ENCODE data around the gene THOC7.

- TF ChIP-seq, protein P1, sequence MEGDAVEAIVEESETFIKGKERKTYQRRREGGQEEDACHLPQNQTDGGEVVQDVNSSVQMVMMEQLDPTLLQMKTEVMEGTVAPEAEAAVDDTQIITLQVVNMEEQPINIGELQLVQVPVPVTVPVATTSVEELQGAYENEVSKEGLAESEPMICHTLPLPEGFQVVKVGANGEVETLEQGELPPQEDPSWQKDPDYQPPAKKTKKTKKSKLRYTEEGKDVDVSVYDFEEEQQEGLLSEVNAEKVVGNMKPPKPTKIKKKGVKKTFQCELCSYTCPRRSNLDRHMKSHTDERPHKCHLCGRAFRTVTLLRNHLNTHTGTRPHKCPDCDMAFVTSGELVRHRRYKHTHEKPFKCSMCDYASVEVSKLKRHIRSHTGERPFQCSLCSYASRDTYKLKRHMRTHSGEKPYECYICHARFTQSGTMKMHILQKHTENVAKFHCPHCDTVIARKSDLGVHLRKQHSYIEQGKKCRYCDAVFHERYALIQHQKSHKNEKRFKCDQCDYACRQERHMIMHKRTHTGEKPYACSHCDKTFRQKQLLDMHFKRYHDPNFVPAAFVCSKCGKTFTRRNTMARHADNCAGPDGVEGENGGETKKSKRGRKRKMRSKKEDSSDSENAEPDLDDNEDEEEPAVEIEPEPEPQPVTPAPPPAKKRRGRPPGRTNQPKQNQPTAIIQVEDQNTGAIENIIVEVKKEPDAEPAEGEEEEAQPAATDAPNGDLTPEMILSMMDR (IDR thresholded peaks at IDR 0.05) = no peak
- TF ChIP-seq POLR2A (IDR thresholded peaks at IDR 0.05) (no peak), EP300 (IDR thresholded peaks at IDR 0.05) (no peak)
Observed at GRCh38 chr3:63910001-63910400, 46.4 kb upstream of the THOC7 start.

Data from stomach (tissue), 4 donors.